Fibroblast of gingiva (primary cell): Measurements from ENCODE around the gene IREB2.
"Not testable (repeated sequence)": the region's sequence is repeated elsewhere in the genome, so short reads cannot be mapped to it uniquely, and the experiment has no call there.

Source experiments
- DNase-seq: peaks from one replicate; pipeline ENCODE4 v3.0.0-alpha.2; 2011; ENCODE audit warnings: low read depth

IREB2 gene

GRCh38 chr15:78481917-78482316, 43.9 kb downstream of the IREB2 start:
- DNase-seq, result no peak

GRCh38 chr15:78492872-78493271, 54.9 kb downstream of the IREB2 start:
- no peak for DNase-seq

- DNase-seq, result no peak
Observed at GRCh38 chr15:78501857-78502256, 63.8 kb downstream of the IREB2 start.

- DNase-seq, result no peak
Observed at GRCh38 chr15:78502641-78503040, 64.6 kb downstream of the IREB2 start.

- DNase-seq, result peak; percentile 93
Observed at GRCh38 chr15:78506971-78507830, 69.2 kb downstream of the IREB2 start, which contains the start of gene HYKK. TSS of gene HYKK (plus strand) at chr15:78507577. CDS start at chr15:78513089, 5,512 bp downstream.

GRCh38 chr15:78507831-78508160, 69.8 kb downstream of the IREB2 start:
- DNase-seq, result no peak

- DNase-seq, result no peak
Observed at GRCh38 chr15:78508272-78508671, 70.3 kb downstream of the IREB2 start.

- DNase-seq, result no peak
Observed at GRCh38 chr15:78509726-78510312, 71.8 kb downstream of the IREB2 start.

GRCh38 chr15:78520035-78520434, 82.0 kb downstream of the IREB2 start:
- DNase-seq, result not testable (repeated sequence)

GRCh38 chr15:78524230-78524629, 86.2 kb downstream of the IREB2 start:
- DNase-seq, result no peak

- no peak for DNase-seq
Observed at GRCh38 chr15:78527325-78527724, 89.3 kb downstream of the IREB2 start.

GRCh38 chr15:78533331-78533730, 95.3 kb downstream of the IREB2 start:
- DNase-seq, result no peak

GRCh38 chr15:78536134-78536533, 98.1 kb downstream of the IREB2 start:
- DNase-seq, result no peak

- peak; percentile 56 for DNase-seq
Observed at GRCh38 chr15:78537266-78537905, 99.4 kb downstream of the IREB2 start.

- DNase-seq, result no peak
Observed at GRCh38 chr15:78538358-78538757, 100.3 kb downstream of the IREB2 start.

GRCh38 chr15:78539464-78540140, 101.6 kb downstream of the IREB2 start:
- DNase-seq, result not testable (repeated sequence)

- DNase-seq, result peak; percentile 80
Observed at GRCh38 chr15:78540141-78540870, 102.3 kb downstream of the IREB2 start, which contains the start of gene PSMA4. TSS of gene PSMA4 (plus strand) at chr15:78540444. CDS start at chr15:78541928, 1,484 bp downstream.

- DNase-seq, result no peak
Observed at GRCh38 chr15:78540871-78541743, 103.1 kb downstream of the IREB2 start.

- no peak for DNase-seq
Observed at GRCh38 chr15:78541744-78542034, 103.7 kb downstream of the IREB2 start.

- no peak for DNase-seq
Observed at GRCh38 chr15:78542647-78543046, 104.6 kb downstream of the IREB2 start.

- no peak for DNase-seq
Observed at GRCh38 chr15:78550194-78550593, 112.2 kb downstream of the IREB2 start.
